SIG-M5 treated with dmso at 0.1 percent for 504 hours (cell line): ENCODE results near the gene TRIM4.
A peak's percentile ranks its signal among the peaks of the same experiment; 100 is the strongest.
"Not testable (repeated sequence)": the region's sequence is repeated elsewhere in the genome, so short reads cannot be mapped to it uniquely, and the experiment has no call there.

ENCODE experiments used
- DNase-seq: peaks from one replicate; lab custom pipeline; 2025; ENCODE audit not compliant: unreplicated experiment; lab: John Stamatoyannopoulos, UW

Gene TRIM4

GRCh38 chr7:99923200-99923599 is 3.9 kb upstream of the TRIM4 start:
- DNase-seq: no peak

- DNase-seq: no peak
Measured at GRCh38 chr7:99920149-99920548, 819 bp upstream of the TRIM4 start.

- no peak for DNase-seq
Measured at GRCh38 chr7:99919814-99920112, 433 bp upstream of the TRIM4 start.

GRCh38 chr7:99910976-99911375 is 8.4 kb downstream of the TRIM4 start:
- DNase-seq: no peak

- DNase-seq: no peak
Measured at GRCh38 chr7:99901581-99901980, 17.7 kb downstream of the TRIM4 start.

- DNase-seq: no peak
Measured at GRCh38 chr7:99899830-99900519, 19.4 kb downstream of the TRIM4 start.

GRCh38 chr7:99898836-99899235 is 20.5 kb downstream of the TRIM4 start:
- no peak for DNase-seq

- DNase-seq: no peak
Measured at GRCh38 chr7:99898023-99898357, 21.3 kb downstream of the TRIM4 start.

- DNase-seq: no peak
Measured at GRCh38 chr7:99897322-99898022, 21.9 kb downstream of the TRIM4 start.

- no peak for DNase-seq
Measured at GRCh38 chr7:99894738-99895137, 24.6 kb downstream of the TRIM4 start.

- DNase-seq: no peak
Measured at GRCh38 chr7:99893280-99893679, 26.1 kb downstream of the TRIM4 start.

- DNase-seq: not testable (repeated sequence)
Measured at GRCh38 chr7:99890348-99890747, 29.0 kb downstream of the TRIM4 start.

GRCh38 chr7:99888366-99888765 is 31.0 kb downstream of the TRIM4 start:
- not testable (repeated sequence) for DNase-seq

GRCh38 chr7:99881370-99881769 is 38.0 kb downstream of the TRIM4 start:
- DNase-seq: no peak

- DNase-seq: no peak
Measured at GRCh38 chr7:99876933-99877332, 42.4 kb downstream of the TRIM4 start, which contains the start of gene OR2AE1. OR2AE1 (minus strand) TSS chr7:99877033; CDS start chr7:99877033, 0 bp downstream.

- peak; percentile 63 for DNase-seq
Measured at GRCh38 chr7:99876491-99876890, 42.8 kb downstream of the TRIM4 start.

GRCh38 chr7:99868246-99868645 is 51.1 kb downstream of the TRIM4 start:
- DNase-seq: no peak

GRCh38 chr7:99867477-99867876 is 51.9 kb downstream of the TRIM4 start:
- not testable (repeated sequence) for DNase-seq

- DNase-seq: peak; percentile 20
Measured at GRCh38 chr7:99863847-99864440, 55.4 kb downstream of the TRIM4 start.

GRCh38 chr7:99860281-99861127 is 58.8 kb downstream of the TRIM4 start:
- no peak for DNase-seq

GRCh38 chr7:99855236-99855635 is 64.1 kb downstream of the TRIM4 start:
- no peak for DNase-seq
